ENCODE data around the gene ZFPM1.

GRCh38 chr16:88525663-88525990 is 72.5 kb downstream of the ZFPM1 start:
- TF ChIP-seq CTCF (IDR thresholded peaks at IDR 0.05; ENCODE audit: insufficient read depth, low read length, poor library complexity, severe bottlenecking) (no peak), EZH2phosphoT487 (conservative IDR thresholded peaks at IDR 0.05; ENCODE audit: low read length) (no peak)

Data from SU-DHL-6 (cell line).